Activated T-cell treated with anti-CD3 and anti-CD28 coated beads, Interleukin-2, amount 50 U/mL, for 24 hours (primary cell): ENCODE measurements around the gene GATA3.
"Not testable (repeated sequence)": the region's sequence is repeated elsewhere in the genome, so short reads cannot be mapped to it uniquely, and the experiment has no call there.

Source experiments
- DNase-seq: peaks from one replicate; pipeline ENCODE4 v3.0.0-alpha.2; 2020
- H3K27ac Mint-ChIP-seq: 2 replicates; pipeline ENCODE4 v1.8.0; 2020; ENCODE audit warnings: mild to moderate bottlenecking, mixed read lengths
- H3K27me3 Mint-ChIP-seq: 2 replicates; pipeline ENCODE4 v1.8.0; 2020; ENCODE audit warnings: mixed read lengths
- H3K36me3 Mint-ChIP-seq: 2 replicates; pipeline ENCODE4 v1.8.0; 2020; ENCODE audit warnings: low read depth, mixed read lengths
- H3K4me1 Mint-ChIP-seq: 2 replicates; pipeline ENCODE4 v1.8.0; 2020; ENCODE audit warnings: low read depth, mixed read lengths
- H3K4me3 Mint-ChIP-seq: 2 replicates; pipeline ENCODE4 v1.8.0; 2020; ENCODE audit warnings: mild to moderate bottlenecking, moderate library complexity, mixed read lengths
- H3K9me3 Mint-ChIP-seq: 2 replicates; pipeline ENCODE4 v1.8.0; 2020; ENCODE audit warnings: mixed read lengths

GATA3 gene

DNA sequence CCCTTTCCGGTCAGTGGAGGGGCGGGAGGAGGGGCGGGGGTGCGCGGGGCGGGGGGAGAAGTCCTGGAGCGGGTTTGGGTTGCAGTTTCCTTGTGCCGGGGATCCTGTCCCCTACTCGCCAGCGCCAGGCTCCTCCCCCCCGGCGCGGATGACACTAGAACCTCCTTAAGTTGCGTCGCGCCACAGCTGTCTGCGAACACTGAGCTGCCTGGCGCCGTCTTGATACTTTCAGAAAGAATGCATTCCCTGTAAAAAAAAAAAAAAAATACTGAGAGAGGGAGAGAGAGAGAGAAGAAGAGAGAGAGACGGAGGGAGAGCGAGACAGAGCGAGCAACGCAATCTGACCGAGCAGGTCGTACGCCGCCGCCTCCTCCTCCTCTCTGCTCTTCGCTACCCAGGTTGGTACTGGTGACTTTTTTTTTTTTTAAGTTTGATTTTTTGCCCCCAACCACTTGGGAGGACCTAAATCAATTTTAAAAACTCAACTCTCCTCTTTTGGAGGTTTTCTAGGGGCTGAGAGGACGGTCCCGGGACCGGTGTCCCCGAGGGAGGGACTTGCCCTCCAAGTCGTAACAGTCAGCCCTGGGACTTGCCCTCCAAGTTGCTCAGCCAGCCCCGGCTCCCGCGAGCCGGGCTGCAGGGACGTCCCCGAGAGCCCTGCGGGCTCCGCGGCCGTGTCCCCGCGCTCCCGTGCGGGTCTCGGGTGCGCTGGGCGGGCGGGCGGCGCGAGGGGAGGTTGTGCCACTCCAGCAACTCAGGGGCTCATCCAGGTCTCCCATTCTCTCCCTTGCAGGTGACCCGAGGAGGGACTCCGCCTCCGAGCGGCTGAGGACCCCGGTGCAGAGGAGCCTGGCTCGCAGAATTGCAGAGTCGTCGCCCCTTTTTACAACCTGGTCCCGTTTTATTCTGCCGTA is at the start of gene GATA3:
Gene GATA3 (plus strand): TSS at position 195 of the 914 bp plus-strand sequence. CDS start 968 bp downstream, outside the sequence.
- peak within 1 kb of the TSS; percentile 95 for H3K4me3 Mint-ChIP-seq
- peak; percentile 86 for DNase-seq
- no peaks in the 10 kb centered on the region for H3K9me3 Mint-ChIP-seq
- H3K27me3 Mint-ChIP-seq = peaks cover 20% of the 10 kb centered on the region
- peak within 1 kb of the TSS; percentile 99 for H3K27ac Mint-ChIP-seq
- peaks cover 49% of the 10 kb centered on the region for H3K36me3 Mint-ChIP-seq
- H3K4me1 Mint-ChIP-seq = peaks cover 55% of the 10 kb centered on the region

DNA sequence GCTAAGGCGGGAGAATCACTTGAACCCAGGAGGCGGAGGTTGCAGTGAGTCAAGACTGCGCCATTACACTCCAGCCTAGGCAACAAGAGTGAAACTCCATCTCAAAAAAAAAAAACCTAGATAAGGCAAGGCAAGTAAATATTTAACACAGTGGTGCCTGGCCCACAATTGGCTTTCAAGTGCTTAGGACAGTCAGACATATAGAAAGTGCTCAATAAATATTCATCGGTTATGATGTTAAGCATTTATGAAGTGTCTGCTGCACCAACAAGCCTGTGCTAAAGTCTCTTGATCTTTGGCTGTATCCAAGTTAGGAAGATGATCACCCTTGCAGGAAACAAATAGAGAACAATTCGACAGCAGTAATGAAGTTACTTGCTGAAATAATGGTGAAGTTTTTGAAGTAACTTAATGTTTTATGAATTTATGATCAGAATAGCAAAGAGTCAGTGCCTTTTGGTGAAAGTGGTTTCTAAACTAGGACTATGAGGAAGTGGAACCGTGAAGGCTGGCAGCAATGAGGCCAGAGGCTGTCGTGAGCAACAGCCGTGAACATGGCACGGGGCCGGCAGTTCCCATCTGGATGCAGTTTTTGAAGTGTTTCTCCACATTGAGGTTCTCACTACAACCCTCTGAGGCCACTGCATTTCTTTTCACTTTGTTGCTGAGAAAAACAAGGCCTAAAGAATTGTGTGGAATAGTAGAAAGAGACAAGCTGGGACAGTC is 48.1 kb upstream of the GATA3 start:
- Mint-ChIP-seq H3K4me1 (no peaks in the 10 kb centered on the region), H3K27me3 (no peaks in the 10 kb centered on the region), H3K9me3 (peaks cover 18% of the 10 kb centered on the region), H3K27ac (no peak overlapping the region), H3K4me3 (no peak overlapping the region), H3K36me3 (peaks cover 80% of the 10 kb centered on the region)
- no peak for DNase-seq

DNA sequence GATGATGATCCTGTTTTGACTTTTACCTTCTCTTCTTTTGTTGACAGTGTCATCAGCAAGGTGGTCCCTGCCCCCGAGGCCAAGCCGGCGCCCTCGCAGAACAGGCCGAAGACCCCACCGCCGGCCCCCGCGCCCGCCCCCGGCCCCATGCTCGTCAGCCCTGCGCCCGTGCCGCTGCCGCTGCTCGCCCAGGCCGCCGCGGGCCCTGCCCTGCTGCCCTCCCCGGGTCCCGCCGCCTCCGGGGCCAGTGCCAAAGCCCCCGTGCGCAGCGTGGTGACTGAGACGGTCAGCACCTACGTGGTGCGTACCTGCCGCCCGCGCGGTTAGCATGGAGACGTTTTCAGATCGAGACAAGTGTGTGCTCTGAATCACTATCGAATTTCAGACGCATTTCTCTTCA is 45.5 kb upstream of the GATA3 start:
- Mint-ChIP-seq H3K4me3 (no peak overlapping the region), H3K36me3 (peaks cover 77% of the 10 kb centered on the region), H3K27ac (no peak overlapping the region), H3K9me3 (peaks cover 10% of the 10 kb centered on the region), H3K27me3 (no peaks in the 10 kb centered on the region), H3K4me1 (no peaks in the 10 kb centered on the region)
- DNase-seq = no peak

DNA sequence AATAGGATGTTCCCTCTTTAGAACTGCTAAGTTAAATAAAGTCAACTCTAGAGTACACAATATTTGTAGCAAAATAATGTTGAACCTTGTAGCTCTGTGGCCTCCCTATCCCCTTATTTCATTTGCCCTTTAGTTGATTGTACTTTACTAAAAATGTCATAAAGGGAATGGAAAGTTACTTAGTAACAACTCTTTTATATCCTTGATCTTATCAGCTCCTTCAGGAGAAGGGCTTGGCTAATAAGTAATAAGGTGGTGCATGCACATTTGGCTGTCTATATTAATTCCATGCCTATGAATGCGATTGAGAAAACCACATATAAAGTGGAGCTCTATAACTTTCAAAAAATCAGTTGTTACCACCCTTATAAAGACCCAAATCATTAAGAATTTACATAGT is 41.5 kb upstream of the GATA3 start:
- DNase-seq = no peak

DNA sequence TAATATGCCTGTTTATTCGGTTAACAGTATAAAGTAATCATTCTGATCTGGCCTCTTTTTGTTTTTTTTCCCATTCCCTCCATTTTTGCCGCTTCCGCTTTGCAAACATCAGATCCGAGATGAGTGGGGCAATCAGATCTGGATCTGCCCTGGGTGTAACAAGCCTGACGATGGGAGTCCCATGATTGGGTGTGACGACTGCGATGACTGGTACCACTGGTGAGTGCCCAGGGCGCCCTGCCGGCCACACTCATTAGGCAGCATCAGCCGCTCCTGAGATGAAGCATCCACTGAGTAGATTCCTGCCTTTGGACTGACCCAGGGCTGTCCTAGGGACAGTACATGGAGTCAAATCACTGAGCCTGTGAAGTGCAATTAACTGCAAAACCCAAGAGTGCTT is 40.9 kb upstream of the GATA3 start:
- Mint-ChIP-seq H3K9me3 (no peaks in the 10 kb centered on the region), H3K36me3 (peaks cover 60% of the 10 kb centered on the region), H3K4me1 (no peaks in the 10 kb centered on the region), H3K4me3 (no peak overlapping the region), H3K27ac (no peak overlapping the region), H3K27me3 (no peaks in the 10 kb centered on the region)
- DNase-seq = no peak

More for the DNA sequence above, 41.5 kb upstream of the GATA3 start:
- H3K9me3 Mint-ChIP-seq = no peaks in the 10 kb centered on the region
- peaks cover 66% of the 10 kb centered on the region for H3K36me3 Mint-ChIP-seq
- H3K27me3 Mint-ChIP-seq = no peaks in the 10 kb centered on the region
- H3K27ac Mint-ChIP-seq = no peak overlapping the region
- no peak overlapping the region for H3K4me3 Mint-ChIP-seq
- no peaks in the 10 kb centered on the region for H3K4me1 Mint-ChIP-seq

DNA sequence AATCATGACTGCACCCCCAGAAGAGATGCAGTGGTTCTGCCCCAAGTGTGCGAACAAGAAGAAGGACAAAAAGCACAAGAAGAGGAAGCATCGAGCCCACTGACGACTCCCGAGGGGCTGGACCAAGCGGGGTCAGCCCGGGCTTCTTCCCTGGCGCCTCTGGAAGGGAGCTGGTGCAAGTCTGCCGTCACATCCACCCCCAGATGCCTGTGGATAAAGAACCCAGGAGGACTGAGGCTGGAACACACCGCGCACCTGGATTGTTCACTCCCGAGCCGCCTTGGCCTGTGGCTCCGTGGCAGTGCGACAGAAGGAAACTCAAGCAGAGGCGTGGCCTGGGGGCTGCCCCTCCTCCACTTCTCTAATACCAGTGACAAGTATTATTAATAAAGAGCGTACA is 39.8 kb upstream of the GATA3 start:
- no peaks in the 10 kb centered on the region for H3K27me3 Mint-ChIP-seq
- H3K36me3 Mint-ChIP-seq = peaks cover 52% of the 10 kb centered on the region
- no peak overlapping the region for H3K27ac Mint-ChIP-seq
- H3K4me1 Mint-ChIP-seq = no peaks in the 10 kb centered on the region
- no peaks in the 10 kb centered on the region for H3K9me3 Mint-ChIP-seq
- no peak for DNase-seq
- no peak overlapping the region for H3K4me3 Mint-ChIP-seq

DNA sequence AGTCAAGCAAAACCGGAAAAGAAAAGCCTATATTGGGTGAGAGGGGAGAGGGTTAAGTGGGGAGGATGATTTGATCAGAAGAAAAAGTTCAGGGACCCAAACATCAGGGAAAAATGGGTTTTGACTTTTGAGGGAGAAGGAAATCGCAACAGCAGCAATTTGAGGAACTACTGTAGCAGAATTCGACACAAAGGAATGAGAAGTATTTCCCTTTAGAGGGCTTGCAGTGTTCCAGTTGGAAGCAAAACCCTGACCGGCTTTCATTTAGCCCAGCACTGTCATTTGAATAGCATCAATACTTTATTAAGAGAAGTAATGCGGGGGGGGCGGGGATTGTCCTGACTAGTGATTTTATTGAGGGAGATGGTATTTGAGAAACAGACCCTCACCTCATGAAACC is 37.2 kb upstream of the GATA3 start:
- Mint-ChIP-seq H3K36me3 (peaks cover 28% of the 10 kb centered on the region), H3K27ac (no peak overlapping the region), H3K4me1 (no peaks in the 10 kb centered on the region), H3K27me3 (peaks cover 4% of the 10 kb centered on the region), H3K9me3 (no peaks in the 10 kb centered on the region), H3K4me3 (no peak overlapping the region)
- no peak for DNase-seq

DNA sequence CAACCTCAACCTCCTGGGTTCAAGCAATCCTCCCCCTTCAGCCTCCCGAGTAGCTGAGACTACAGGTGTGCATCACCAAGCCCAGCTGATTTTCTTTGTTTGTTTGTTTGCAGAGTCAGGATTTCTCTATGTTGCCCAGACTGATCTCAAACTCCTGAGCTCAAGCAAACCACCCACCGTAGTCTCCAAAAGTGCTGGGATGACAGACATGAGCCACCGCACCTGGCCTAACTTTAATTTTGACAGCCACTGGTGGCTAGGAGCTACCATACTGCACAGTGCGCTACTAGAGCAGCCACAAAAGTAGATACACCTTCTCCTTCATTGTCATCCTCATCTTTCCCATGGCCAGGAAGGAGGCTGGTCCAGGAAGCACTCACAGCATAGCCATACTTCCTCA is 31.2 kb upstream of the GATA3 start:
- peaks cover 39% of the 10 kb centered on the region for H3K27me3 Mint-ChIP-seq
- no peak overlapping the region for H3K4me3 Mint-ChIP-seq
- no peak for DNase-seq
- peaks cover 8% of the 10 kb centered on the region for H3K4me1 Mint-ChIP-seq
- no peaks in the 10 kb centered on the region for H3K36me3 Mint-ChIP-seq
- H3K9me3 Mint-ChIP-seq = no peaks in the 10 kb centered on the region
- H3K27ac Mint-ChIP-seq = no peak overlapping the region

DNA sequence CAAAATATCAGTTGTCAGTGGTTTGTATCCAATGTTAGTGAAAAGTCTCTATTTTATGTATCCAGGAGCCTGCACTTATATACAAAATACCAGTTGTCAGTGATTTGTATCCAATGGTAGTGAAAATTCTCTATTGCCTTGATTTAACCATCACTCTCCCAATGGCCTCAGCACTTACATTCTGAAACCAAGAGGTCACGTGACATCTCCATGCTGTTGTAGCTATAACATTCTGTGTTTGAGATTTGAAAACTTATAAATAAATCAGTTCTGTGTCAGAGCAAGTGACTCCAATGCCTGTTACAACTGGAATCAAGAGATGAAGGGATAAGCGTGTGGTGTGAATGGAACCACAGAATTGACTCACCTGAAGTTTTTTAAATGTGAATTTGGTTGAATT is 30.6 kb upstream of the GATA3 start:
- DNase-seq = no peak
- no peaks in the 10 kb centered on the region for H3K36me3 Mint-ChIP-seq
- peaks cover 42% of the 10 kb centered on the region for H3K27me3 Mint-ChIP-seq
- H3K4me1 Mint-ChIP-seq = peaks cover 8% of the 10 kb centered on the region
- H3K4me3 Mint-ChIP-seq = no peak overlapping the region
- H3K27ac Mint-ChIP-seq = no peak overlapping the region
- H3K9me3 Mint-ChIP-seq = no peaks in the 10 kb centered on the region

DNA sequence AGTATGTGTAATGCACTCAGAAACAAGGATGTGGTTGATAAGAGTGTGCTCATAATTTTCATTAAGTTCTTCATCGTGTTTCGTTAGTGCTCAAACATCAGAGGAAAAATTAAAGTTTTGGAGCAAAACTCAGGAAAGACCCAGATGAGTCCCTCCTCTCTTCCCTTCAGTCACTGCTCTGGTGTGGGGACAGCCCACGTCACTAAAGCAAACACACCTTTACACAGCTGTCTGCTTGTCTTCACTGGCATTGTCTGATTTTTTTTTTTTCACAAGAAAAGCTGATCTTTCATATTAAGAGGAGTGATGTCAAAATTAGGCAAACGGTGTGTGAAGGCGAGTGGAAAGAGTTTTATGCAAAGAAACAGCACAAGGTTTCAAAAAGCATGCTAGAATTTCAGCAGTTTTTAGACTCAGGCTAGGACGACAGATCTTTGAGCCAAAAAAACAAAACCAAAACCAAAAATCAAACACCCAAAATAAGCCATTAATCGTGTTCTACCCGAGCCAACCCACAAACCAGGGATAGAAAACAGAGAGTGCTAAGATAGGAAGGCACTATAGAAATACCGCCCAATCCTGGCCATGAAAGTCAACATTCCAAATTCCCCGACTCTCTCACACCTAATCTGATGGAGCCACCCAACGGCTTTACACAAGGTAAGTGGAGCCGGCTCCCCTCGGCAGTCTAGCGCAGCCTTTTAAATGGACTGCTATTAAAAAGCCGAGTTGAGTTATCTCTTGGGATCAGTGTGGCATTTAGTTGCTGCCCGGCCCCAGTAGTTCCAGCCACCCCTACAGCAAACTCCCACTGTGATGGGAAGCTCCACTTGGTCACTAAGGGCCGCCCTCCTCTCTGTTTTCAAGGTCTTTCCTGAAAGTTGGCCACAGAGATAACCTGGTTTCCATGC is 27.9 kb upstream of the GATA3 start:
- Mint-ChIP-seq H3K27me3 (peaks cover 54% of the 10 kb centered on the region), H3K4me1 (peaks cover 8% of the 10 kb centered on the region), H3K36me3 (no peaks in the 10 kb centered on the region), H3K27ac (no peak overlapping the region), H3K4me3 (peak overlapping the region; percentile 63), H3K9me3 (no peaks in the 10 kb centered on the region)
- no peak for DNase-seq

DNA sequence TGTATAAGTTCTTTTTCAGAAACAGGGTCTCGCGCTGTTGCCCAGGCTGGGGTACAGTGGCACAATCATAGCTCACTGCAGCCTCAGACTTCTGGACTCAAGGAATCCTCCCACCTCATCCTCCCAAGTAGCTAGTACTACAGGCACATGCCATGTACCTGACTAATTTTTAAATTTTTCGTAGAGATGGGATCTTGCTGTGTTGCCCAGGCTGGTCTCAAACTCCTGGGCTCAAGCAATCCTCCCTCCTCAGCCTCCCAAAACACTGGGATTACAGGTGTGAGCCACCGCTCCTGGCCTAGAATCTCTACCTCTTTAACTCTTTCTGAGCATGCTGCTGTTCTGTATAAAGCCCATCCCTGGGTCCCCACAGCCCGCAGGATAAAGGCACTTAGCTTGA is 23.3 kb upstream of the GATA3 start:
- H3K27ac Mint-ChIP-seq, H3K9me3 Mint-ChIP-seq, DNase-seq, H3K36me3 Mint-ChIP-seq, H3K4me3 Mint-ChIP-seq: not testable (repeated sequence)
- Mint-ChIP-seq H3K27me3 (peaks cover 63% of the 10 kb centered on the region), H3K4me1 (peaks cover 24% of the 10 kb centered on the region)

DNA sequence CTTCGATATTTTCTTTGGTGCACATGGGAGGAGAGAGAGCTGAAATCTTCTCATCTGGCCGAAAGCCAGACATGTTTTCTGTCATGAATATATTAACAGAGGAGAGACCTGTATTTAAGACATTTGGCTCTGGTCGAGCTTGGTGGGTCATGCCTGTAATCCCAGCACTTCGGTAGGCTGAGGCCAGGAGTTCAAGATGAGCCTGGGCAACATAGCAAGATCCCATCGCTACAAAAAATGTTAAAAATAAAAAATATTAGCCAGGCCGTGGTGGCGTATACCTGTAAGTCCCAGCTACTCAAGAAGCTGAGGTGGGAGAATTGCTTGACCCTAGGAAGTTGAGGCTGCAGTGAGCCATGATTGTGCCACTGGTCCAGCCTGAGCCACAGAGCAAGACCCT is 21.9 kb upstream of the GATA3 start:
- Mint-ChIP-seq H3K27ac (no peak overlapping the region), H3K9me3 (no peaks in the 10 kb centered on the region), H3K4me1 (peaks cover 20% of the 10 kb centered on the region), H3K36me3 (no peaks in the 10 kb centered on the region), H3K4me3 (no peak overlapping the region), H3K27me3 (peaks cover 66% of the 10 kb centered on the region)
- DNase-seq = no peak

DNA sequence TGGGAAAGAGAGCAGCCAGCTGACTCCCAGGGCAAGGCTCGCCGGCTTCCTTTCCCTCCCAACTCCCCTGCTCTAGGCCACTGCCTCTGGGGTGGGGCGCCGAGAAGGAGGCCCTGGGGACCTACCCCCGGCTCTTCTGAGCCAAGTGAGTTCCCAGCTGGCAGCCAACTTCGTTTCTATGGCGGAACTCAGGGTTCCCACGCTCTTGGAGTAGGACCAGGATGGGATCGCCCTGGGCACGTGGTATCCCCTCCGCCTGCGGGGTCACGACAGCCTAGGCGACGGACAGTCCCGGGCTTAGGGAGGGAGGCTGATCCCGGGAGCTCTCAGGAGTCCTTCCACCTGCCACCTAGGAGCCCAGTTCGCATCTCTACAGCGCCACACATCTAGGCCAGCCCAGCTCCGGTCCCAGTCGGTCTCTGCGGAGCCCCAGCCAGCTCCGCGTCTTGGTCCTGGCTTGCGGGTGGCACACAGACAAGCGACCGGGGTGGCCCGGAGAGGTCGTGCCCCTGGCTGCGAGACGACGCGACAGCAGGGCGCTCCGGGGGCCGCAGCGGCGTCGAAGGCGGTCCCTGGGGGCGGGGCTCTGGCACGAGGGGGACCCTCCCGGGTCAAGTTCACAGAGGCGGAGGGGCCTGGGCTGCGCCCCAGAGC is 20.5 kb upstream of the GATA3 start:
- Mint-ChIP-seq H3K36me3 (no peaks in the 10 kb centered on the region), H3K27ac (no peak overlapping the region), H3K4me1 (peaks cover 26% of the 10 kb centered on the region), H3K4me3 (no peak overlapping the region), H3K27me3 (peaks cover 76% of the 10 kb centered on the region), H3K9me3 (no peaks in the 10 kb centered on the region)
- peak; percentile 43 for DNase-seq

DNA sequence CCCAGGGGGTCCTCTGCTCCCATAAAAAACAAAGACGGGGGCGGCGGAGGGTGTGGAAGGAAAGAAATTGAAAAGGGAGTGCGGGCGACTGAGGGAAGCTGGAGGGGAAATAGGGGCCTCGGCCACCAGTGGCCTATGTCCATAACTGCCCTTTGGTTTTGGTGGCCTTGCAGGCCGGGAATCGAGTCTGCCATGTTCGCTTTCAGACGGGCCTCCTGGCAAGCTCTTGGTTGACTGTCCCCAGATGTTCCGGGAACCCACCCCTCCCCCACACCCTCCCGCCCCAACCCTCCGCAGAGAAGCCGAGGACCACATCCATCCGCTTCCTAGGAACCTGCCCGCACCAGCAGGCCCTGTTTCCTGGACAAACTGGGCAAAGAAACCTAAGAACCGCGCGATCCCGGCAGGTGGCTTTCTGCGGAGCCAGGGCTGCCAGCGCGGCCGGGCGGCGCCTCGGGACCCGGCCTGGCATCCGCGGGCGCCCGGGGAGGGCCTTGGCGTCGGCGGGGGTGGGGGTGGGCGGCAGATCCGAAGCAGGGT is 20.0 kb upstream of the GATA3 start:
- H3K9me3 Mint-ChIP-seq = no peaks in the 10 kb centered on the region
- peak; percentile 37 for DNase-seq
- H3K27ac Mint-ChIP-seq = no peak overlapping the region
- no peaks in the 10 kb centered on the region for H3K36me3 Mint-ChIP-seq
- H3K27me3 Mint-ChIP-seq = peaks cover 82% of the 10 kb centered on the region
- peak overlapping the region; percentile 44 for H3K4me3 Mint-ChIP-seq
- peaks cover 28% of the 10 kb centered on the region for H3K4me1 Mint-ChIP-seq
